Cerebellar cortex (tissue), 1 donor: ENCODE results near the gene NTF4.

ENCODE experiments used
- DNase-seq: peaks from one replicate; pipeline ENCODE4 v3.0.0-alpha.2; 2015; ENCODE audit warnings: low spot score

NTF4 gene

GRCh38 chr19:49064768-49065611 lies at the start of gene NTF4:
Gene NTF4, minus strand, starts transcription at chr19:49064818. Its CDS starts 2,821 bp downstream, at chr19:49061997.
- DNase-seq, result peak; percentile 53

GRCh38 chr19:49113762-49114629 lies 49.4 kb upstream of the NTF4 start, which contains the start of gene LIN7B:
Gene LIN7B, plus strand, starts transcription at chr19:49114370. Its CDS starts 35 bp downstream, at chr19:49114405.
- peak; percentile 72 for DNase-seq

- peak; percentile 28 for DNase-seq
Observed at GRCh38 chr19:49111218-49111998, 46.8 kb upstream of the NTF4 start.

- no peak for DNase-seq
Observed at GRCh38 chr19:49110567-49110966, 45.9 kb upstream of the NTF4 start.

- DNase-seq, result no peak
Observed at GRCh38 chr19:49109569-49110233, 45.1 kb upstream of the NTF4 start.

- no peak for DNase-seq
Observed at GRCh38 chr19:49109051-49109450, 44.4 kb upstream of the NTF4 start.

GRCh38 chr19:49107625-49108459 lies 43.2 kb upstream of the NTF4 start:
- DNase-seq, result no peak

GRCh38 chr19:49106648-49107135 lies 42.1 kb upstream of the NTF4 start:
- DNase-seq, result peak; percentile 74

GRCh38 chr19:49104229-49104864 lies 39.7 kb upstream of the NTF4 start:
- no peak for DNase-seq

- DNase-seq, result no peak
Observed at GRCh38 chr19:49103331-49104085, 38.9 kb upstream of the NTF4 start.

- no peak for DNase-seq
Observed at GRCh38 chr19:49102303-49102702, 37.7 kb upstream of the NTF4 start.

GRCh38 chr19:49101160-49101559 lies 36.5 kb upstream of the NTF4 start:
- no peak for DNase-seq

- no peak for DNase-seq
Observed at GRCh38 chr19:49098795-49099194, 34.2 kb upstream of the NTF4 start.

- DNase-seq, result peak; percentile 85
Observed at GRCh38 chr19:49097453-49098288, 33.1 kb upstream of the NTF4 start.

GRCh38 chr19:49094505-49095482 lies 30.2 kb upstream of the NTF4 start:
- peak; percentile 67 for DNase-seq

- no peak for DNase-seq
Observed at GRCh38 chr19:49092686-49093085, 28.1 kb upstream of the NTF4 start.
